ENCODE measurements around the gene SMIM14. TPM values are rescaled to one million over a fixed set of nuclear protein-coding genes. Genes with fewer than 3 reads are reported as not detected.
"Not testable (repeated sequence)": the region's sequence is repeated elsewhere in the genome, so short reads cannot be mapped to it uniquely, and the experiment has no call there.

The SMIM14 gene
- total RNA-seq, 2 experiments from 2014 or later = 2.0 to 2.5 TPM

GRCh38 chr4:39616112-39616511 is 22.6 kb downstream of the SMIM14 start:
- H3K27ac Mint-ChIP-seq; H3K36me3 Mint-ChIP-seq (ENCODE audit: low read depth); H3K4me3 Mint-ChIP-seq; DNase-seq; CTCF ChIA-PET; POLR2A ChIA-PET; H3K4me1 Mint-ChIP-seq (ENCODE audit: low read depth); H3K27me3 Mint-ChIP-seq (ENCODE audit: low read depth); H3K9me3 Mint-ChIP-seq (ENCODE audit: insufficient read depth); ATAC-seq: not testable (repeated sequence)

- H3K36me3 Mint-ChIP-seq (ENCODE audit: low read depth) = no peaks in the 10 kb centered on the region
- CTCF ChIA-PET = no interaction called here
Observed at GRCh38 chr4:39614487-39615162, 24.0 kb downstream of the SMIM14 start.

GRCh38 chr4:39613093-39613656 is 25.5 kb downstream of the SMIM14 start:
- Mint-ChIP-seq H3K27me3 (ENCODE audit: low read depth) (no peaks in the 10 kb centered on the region), H3K9me3 (ENCODE audit: insufficient read depth) (no peaks in the 10 kb centered on the region), H3K27ac (no peak overlapping the region), H3K36me3 (ENCODE audit: low read depth) (no peaks in the 10 kb centered on the region), H3K4me3 (no peak overlapping the region), H3K4me1 (ENCODE audit: low read depth) (no peaks in the 10 kb centered on the region)
- ChIA-PET CTCF (no interaction called here), POLR2A (no interaction called here)
- DNase-seq (no peak), ATAC-seq (no peak)

More at GRCh38 chr4:39614487-39615162, 24.0 kb downstream of the SMIM14 start:
- Mint-ChIP-seq H3K4me1 (ENCODE audit: low read depth) (no peaks in the 10 kb centered on the region), H3K9me3 (ENCODE audit: insufficient read depth) (no peaks in the 10 kb centered on the region), H3K4me3 (no peak overlapping the region), H3K27me3 (ENCODE audit: low read depth) (no peaks in the 10 kb centered on the region), H3K27ac (no peak overlapping the region)
- no peak for ATAC-seq
- POLR2A ChIA-PET = no interaction called here
- no peak for DNase-seq

GRCh38 chr4:39609454-39609931 is 29.2 kb downstream of the SMIM14 start:
- no peak for DNase-seq
- no peak for ATAC-seq
- ChIA-PET POLR2A (no interaction called here), CTCF (no interaction called here)
- H3K36me3 Mint-ChIP-seq (ENCODE audit: low read depth) = peaks cover 5% of the 10 kb centered on the region
- H3K4me3 Mint-ChIP-seq = no peak overlapping the region
- no peak overlapping the region for H3K27ac Mint-ChIP-seq
- H3K9me3 Mint-ChIP-seq (ENCODE audit: insufficient read depth) = peaks cover 11% of the 10 kb centered on the region
- no peaks in the 10 kb centered on the region for H3K27me3 Mint-ChIP-seq (ENCODE audit: low read depth)
- H3K4me1 Mint-ChIP-seq (ENCODE audit: low read depth) = no peaks in the 10 kb centered on the region

GRCh38 chr4:39608451-39608850 is 30.2 kb downstream of the SMIM14 start:
- POLR2A ChIA-PET = no interaction called here
- H3K27me3 Mint-ChIP-seq (ENCODE audit: low read depth) = no peaks in the 10 kb centered on the region
- CTCF ChIA-PET = no interaction called here

GRCh38 chr4:39606747-39607146 is 31.9 kb downstream of the SMIM14 start:
- Mint-ChIP-seq H3K36me3 (ENCODE audit: low read depth) (peaks cover 5% of the 10 kb centered on the region), H3K4me1 (ENCODE audit: low read depth) (no peaks in the 10 kb centered on the region), H3K27ac (no peak overlapping the region), H3K4me3 (no peak overlapping the region), H3K9me3 (ENCODE audit: insufficient read depth) (peaks cover 11% of the 10 kb centered on the region), H3K27me3 (ENCODE audit: low read depth) (no peaks in the 10 kb centered on the region)
- CTCF ChIA-PET = no interaction called here
- no peak for DNase-seq
- POLR2A ChIA-PET = no interaction called here
- no peak for ATAC-seq

More at GRCh38 chr4:39608451-39608850, 30.2 kb downstream of the SMIM14 start:
- ATAC-seq = no peak
- Mint-ChIP-seq H3K9me3 (ENCODE audit: insufficient read depth) (peaks cover 11% of the 10 kb centered on the region), H3K4me3 (no peak overlapping the region), H3K36me3 (ENCODE audit: low read depth) (peaks cover 5% of the 10 kb centered on the region), H3K4me1 (ENCODE audit: low read depth) (no peaks in the 10 kb centered on the region), H3K27ac (no peak overlapping the region)
- no peak for DNase-seq

GRCh38 chr4:39597695-39598381 is 40.8 kb downstream of the SMIM14 start:
- ChIA-PET CTCF (no interaction called here), POLR2A (no interaction called here)
- Mint-ChIP-seq H3K9me3 (ENCODE audit: insufficient read depth) (no peaks in the 10 kb centered on the region), H3K36me3 (ENCODE audit: low read depth) (no peaks in the 10 kb centered on the region), H3K27ac (no peak overlapping the region), H3K4me3 (no peak overlapping the region), H3K27me3 (ENCODE audit: low read depth) (peaks cover 3% of the 10 kb centered on the region), H3K4me1 (ENCODE audit: low read depth) (peaks cover 4% of the 10 kb centered on the region)
- ATAC-seq = no peak
- no peak for DNase-seq

- ATAC-seq (no peak), DNase-seq (no peak)
- Mint-ChIP-seq H3K27me3 (ENCODE audit: low read depth) (peaks cover 3% of the 10 kb centered on the region), H3K9me3 (ENCODE audit: insufficient read depth) (no peaks in the 10 kb centered on the region), H3K27ac (no peak overlapping the region), H3K4me3 (no peak overlapping the region), H3K36me3 (ENCODE audit: low read depth) (no peaks in the 10 kb centered on the region), H3K4me1 (ENCODE audit: low read depth) (peaks cover 4% of the 10 kb centered on the region)
- ChIA-PET POLR2A (no interaction called here), CTCF (no interaction called here)
Observed at GRCh38 chr4:39596971-39597370, 41.7 kb downstream of the SMIM14 start.

GRCh38 chr4:39591290-39591689 is 47.4 kb downstream of the SMIM14 start:
- ChIA-PET POLR2A (interaction anchor here (0.7 kb wide), 1 partner anchor 172 kb away, joined by 3 read pairs; no protein-coding TSS in a partner anchor), CTCF (no interaction called here)
- Mint-ChIP-seq H3K27me3 (ENCODE audit: low read depth) (no peaks in the 10 kb centered on the region), H3K36me3 (ENCODE audit: low read depth) (no peaks in the 10 kb centered on the region), H3K9me3 (ENCODE audit: insufficient read depth) (no peaks in the 10 kb centered on the region), H3K4me3 (no peak overlapping the region), H3K27ac (no peak overlapping the region), H3K4me1 (ENCODE audit: low read depth) (no peaks in the 10 kb centered on the region)
- no peak for ATAC-seq
- DNase-seq = no peak

GRCh38 chr4:39587881-39588280 is 50.8 kb downstream of the SMIM14 start:
- no peak for ATAC-seq
- ChIA-PET CTCF (no interaction called here), POLR2A (no interaction called here)
- Mint-ChIP-seq H3K4me3 (no peak overlapping the region), H3K9me3 (ENCODE audit: insufficient read depth) (no peaks in the 10 kb centered on the region), H3K27ac (no peak overlapping the region), H3K36me3 (ENCODE audit: low read depth) (no peaks in the 10 kb centered on the region), H3K4me1 (ENCODE audit: low read depth) (no peaks in the 10 kb centered on the region), H3K27me3 (ENCODE audit: low read depth) (no peaks in the 10 kb centered on the region)
- DNase-seq = no peak

- Mint-ChIP-seq H3K4me1 (ENCODE audit: low read depth) (no peaks in the 10 kb centered on the region), H3K27me3 (ENCODE audit: low read depth) (no peaks in the 10 kb centered on the region), H3K4me3 (no peak overlapping the region), H3K9me3 (ENCODE audit: insufficient read depth) (no peaks in the 10 kb centered on the region), H3K27ac (no peak overlapping the region), H3K36me3 (ENCODE audit: low read depth) (no peaks in the 10 kb centered on the region)
- ATAC-seq (no peak), DNase-seq (no peak)
- ChIA-PET CTCF (interaction anchor here (1.8 kb wide), 1 partner anchor 106 kb away, joined by 5 read pairs; no protein-coding TSS in a partner anchor), POLR2A (interaction anchor here (0.6 to 0.7 kb wide), 2 partner anchors 434 to 481 kb away, joined by 3 to 4 read pairs; no protein-coding TSS in a partner anchor)
Observed at GRCh38 chr4:39574946-39575345, 63.7 kb downstream of the SMIM14 start.

GRCh38 chr4:39571504-39571903 is 67.2 kb downstream of the SMIM14 start:
- DNase-seq (no peak), ATAC-seq (no peak)
- no peaks in the 10 kb centered on the region for H3K27me3 Mint-ChIP-seq (ENCODE audit: low read depth)
- peaks cover 3% of the 10 kb centered on the region for H3K4me1 Mint-ChIP-seq (ENCODE audit: low read depth)
- CTCF ChIA-PET = no interaction called here
- no peaks in the 10 kb centered on the region for H3K9me3 Mint-ChIP-seq (ENCODE audit: insufficient read depth)
- no peaks in the 10 kb centered on the region for H3K36me3 Mint-ChIP-seq (ENCODE audit: low read depth)
- H3K27ac Mint-ChIP-seq = no peak overlapping the region
- no peak overlapping the region for H3K4me3 Mint-ChIP-seq
- POLR2A ChIA-PET = interaction anchor here (0.7 kb wide), 1 partner anchor 60 kb away, joined by 4 read pairs; no protein-coding TSS in a partner anchor

All from activated CD8-positive, alpha-beta T cell treated with anti-CD3 and anti-CD28 coated beads, Interleukin-2, amount 10 ng/mL, durations not matched to agents 7 days and 5 days (primary cell).